ELR (cell line): ENCODE measurements around the gene XYLT1.
"Not testable (repeated sequence)": the region's sequence is repeated elsewhere in the genome, so short reads cannot be mapped to it uniquely, and the experiment has no call there.

Experiments used
- DNase-seq: peaks from one replicate; pipeline ENCODE4 v3.0.0-alpha.2; 2015; ENCODE audit warnings: low read depth

XYLT1 gene

DNA sequence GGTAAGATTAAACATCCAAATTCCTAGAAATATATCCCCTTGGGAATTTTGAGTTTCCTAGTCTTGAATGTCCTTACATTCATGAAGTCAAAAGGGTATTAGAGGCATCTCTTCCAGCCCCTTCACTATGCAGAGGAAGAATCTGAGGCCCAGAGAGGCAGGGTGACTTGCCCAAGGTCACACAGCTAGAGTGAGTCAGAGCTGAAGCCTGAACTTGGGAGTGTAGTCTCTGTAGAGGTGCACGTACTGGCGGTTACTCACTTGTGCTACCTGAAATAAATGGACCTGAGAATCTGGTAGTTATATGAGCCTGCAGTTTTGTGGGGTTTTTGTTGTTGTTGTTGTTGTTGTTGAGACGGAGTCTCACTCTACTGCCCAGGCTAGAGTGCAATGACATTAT, 164.0 kb downstream of the XYLT1 start:
- no peak for DNase-seq

- not testable (repeated sequence) for DNase-seq
Measured at GRCh38 chr16:17306211-17306610, 164.5 kb downstream of the XYLT1 start.

DNA sequence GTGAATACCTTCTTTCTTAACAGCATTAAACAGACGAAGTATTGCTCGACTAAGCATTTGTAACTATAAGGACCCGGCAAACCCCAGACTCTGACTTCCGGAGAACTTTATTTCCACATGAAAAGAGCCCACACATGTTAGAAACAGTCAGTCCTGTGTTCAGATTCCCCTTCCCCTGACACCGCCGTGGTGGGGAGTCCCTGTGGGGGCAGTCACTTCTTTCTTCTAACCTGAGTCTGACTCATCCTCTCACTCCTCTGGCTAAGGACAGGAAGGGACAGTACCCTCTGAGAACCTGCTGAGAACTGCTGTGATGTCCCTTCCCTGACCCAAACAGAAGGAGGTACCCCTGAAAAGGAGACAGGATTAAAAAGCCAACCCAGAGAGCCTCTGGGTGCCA, 165.1 kb downstream of the XYLT1 start:
- DNase-seq = no peak

- no peak for DNase-seq
Measured at GRCh38 chr16:17304491-17305119, 166.2 kb downstream of the XYLT1 start.

- no peak for DNase-seq
Measured at GRCh38 chr16:17304106-17304490, 166.7 kb downstream of the XYLT1 start.

DNA sequence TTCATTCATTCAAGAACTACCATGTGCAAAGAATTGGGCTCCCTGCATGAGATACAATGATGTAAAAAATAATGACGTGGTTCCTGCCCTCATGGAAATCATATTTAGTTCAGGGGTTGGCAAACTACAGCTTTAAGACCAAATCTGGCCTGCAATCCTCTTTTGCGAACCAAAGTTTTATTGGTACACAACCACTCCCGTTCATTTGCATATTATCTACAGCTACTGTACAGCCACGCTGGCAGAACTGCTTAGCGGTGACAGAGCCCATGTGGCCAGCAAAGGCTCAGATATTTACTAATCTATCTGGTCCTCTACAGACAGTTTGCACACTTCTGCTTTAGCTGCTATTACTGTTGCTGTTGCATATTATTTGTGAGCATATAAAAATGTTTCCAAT, 167.7 kb downstream of the XYLT1 start:
- no peak for DNase-seq

GRCh38 chr16:17302620-17303019, 168.1 kb downstream of the XYLT1 start:
- DNase-seq = no peak

DNA sequence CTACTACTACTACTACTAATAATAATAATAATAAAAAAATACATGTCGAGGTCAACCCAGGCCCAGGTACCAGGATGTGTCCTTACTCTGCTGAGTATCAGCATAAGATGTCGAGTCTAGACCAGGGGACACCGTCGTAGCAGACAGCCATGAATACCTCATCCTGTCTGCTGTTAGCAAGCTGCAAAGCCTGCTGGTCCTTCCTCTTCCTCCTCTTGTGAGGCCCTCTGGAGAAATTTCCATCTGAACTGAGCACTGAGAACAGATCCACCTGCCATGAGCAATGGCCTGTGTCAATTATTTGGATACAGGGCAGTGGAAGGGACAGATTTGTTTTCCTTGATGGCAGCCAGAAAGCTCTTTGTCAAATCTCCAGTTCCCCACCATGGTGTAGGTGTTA, 168.5 kb downstream of the XYLT1 start:
- no peak for DNase-seq

DNA sequence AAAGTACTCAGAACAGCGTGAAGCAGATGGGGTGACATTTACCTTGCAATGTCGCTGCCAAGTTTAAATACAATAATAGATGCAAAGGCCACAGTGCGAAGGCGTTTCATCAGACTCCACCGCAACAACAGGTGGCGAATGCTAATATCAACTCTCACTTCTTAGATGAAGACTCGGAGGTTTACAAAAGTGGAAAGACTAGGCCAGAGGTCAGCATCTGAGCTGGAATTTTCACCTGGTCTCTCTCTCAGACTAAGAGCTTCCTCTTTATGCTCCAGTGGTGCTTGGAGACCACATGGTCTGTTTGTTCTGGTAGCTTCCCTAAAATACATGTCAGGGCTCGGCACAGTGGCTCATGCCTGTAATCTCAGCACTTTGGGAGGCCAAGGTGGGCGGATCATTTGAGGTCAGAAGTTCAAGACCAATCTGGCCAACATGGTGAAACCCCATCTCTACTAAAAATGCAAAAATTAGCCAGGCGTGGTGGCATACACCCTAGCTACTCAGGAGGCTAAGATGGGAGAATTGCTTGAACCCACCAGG, 169.1 kb downstream of the XYLT1 start:
- no peak for DNase-seq

DNA sequence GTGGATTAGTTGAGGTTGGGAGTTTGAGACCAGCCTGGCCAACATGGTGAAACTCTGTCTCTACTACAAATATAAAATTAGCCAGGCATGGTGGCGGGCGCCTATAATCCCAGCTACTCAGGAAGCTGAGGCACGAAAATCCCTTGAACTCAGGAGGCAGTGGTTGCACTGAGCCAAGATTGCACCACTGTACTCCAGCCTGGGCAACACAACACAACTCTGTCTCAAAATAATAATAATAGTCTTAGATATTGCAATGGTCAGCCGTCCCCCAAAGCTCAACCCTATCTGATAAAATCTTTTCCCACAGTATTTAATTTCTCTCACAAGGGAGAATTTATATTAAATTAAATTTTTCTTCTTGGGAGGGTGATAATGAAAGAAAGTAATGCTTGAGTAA, 169.6 kb downstream of the XYLT1 start:
- DNase-seq = no peak

DNA sequence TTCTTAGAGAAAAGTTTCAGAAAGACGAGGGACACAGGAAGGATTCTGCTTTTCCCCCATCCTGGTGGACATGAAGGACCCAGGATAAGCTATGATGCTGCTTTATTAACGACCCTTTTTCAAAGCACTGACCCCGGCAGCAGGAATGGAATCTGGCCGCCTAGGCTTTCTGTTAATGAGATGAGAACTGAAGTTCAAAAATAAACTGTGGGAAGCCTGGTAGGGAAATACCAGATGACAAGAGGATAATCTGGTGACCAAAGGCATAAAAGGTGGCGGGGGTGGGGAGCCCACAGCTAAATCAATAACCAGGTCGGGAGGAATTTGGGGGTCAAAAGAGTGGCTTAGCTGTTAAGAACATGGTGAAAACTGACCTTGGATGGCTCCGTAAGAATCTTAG, 171.0 kb downstream of the XYLT1 start:
- no peak for DNase-seq

DNA sequence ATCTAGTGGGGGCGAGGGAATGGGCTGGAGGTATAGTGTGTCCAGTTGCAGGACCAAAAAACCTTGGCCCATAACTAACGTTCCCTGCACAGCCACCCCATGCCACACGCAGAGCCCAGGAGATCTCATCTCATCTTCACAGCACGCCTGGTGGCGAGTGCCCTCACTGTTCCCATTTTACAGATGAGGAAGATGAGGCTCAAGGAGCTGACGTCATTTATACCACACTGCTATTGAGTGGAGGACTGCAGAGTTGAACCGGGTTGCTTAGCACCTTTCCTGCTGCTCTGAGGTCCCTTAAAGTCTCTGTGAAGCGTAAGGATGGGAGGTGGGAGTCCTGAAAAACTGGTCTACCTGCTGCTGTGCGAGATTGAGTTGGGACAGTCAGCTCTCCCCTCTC, 172.5 kb downstream of the XYLT1 start:
- no peak for DNase-seq

GRCh38 chr16:17296431-17296830, 174.3 kb downstream of the XYLT1 start:
- no peak for DNase-seq

DNA sequence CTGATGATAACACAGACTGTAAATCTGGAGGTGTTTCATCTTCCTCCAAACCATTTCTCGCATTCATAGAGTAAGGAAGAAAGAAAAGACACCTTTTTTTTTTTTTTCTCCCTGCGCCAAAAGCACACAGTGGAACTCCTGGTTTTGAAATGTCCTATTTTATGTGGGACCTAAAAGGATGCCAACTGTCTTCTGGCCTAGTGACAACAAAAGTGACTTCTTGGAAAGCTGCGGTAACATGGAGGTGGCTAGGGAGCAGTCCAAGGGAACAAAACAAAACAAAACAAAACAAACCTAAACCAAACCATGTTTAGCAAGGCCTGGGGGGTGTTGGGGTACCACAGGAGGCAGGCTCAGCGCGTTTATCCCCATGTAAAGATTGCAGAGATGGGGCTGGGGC, 174.8 kb downstream of the XYLT1 start:
- DNase-seq = no peak

DNA sequence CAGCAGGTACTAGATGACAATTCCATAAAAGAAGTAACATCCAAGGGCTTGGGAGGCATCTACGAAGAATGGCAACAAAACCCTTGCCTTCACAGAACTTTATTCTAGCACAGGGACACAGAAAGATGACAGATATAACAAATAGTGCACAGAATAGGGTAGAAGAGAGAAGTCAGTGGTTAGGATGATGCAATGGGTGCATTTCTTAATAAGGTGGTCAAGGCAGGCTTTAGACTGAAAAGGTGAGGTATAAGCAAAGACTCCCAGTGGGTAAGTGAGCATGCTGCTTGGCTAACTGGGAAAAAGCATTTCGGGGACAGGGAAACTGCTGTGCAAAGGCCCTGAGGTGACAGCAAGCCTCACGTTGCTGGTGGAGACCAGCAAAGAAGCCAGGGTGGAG, 175.9 kb downstream of the XYLT1 start:
- DNase-seq = no peak

- DNase-seq = no peak
Measured at GRCh38 chr16:17293813-17294558, 176.8 kb downstream of the XYLT1 start.

GRCh38 chr16:17291289-17291688, 179.5 kb downstream of the XYLT1 start:
- no peak for DNase-seq

GRCh38 chr16:17289674-17290635, 180.8 kb downstream of the XYLT1 start:
- DNase-seq = no peak

- no peak for DNase-seq
Measured at GRCh38 chr16:17289050-17289449, 181.7 kb downstream of the XYLT1 start.

- DNase-seq = no peak
Measured at GRCh38 chr16:17287166-17287800, 183.5 kb downstream of the XYLT1 start.

DNA sequence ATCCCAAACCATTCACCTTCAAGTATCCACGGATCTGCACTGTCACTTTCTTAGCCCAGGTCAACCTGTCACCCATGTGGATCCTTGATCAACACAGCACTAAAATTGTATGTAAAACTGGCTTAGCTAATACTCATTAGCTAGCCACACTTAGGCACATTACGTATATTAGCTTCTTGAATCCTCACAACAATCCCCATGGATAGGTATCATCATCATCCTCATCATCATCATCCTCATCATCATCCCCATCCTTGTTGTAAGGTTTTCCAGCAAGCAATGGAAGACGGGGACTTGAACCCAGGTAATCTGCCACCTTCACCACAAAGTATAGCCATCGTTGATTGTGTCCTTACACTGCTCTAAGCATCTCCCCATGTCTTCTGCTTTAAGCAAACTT, 184.3 kb downstream of the XYLT1 start:
- DNase-seq = no peak

- DNase-seq = no peak
Measured at GRCh38 chr16:17283016-17283415, 187.7 kb downstream of the XYLT1 start.
